Astrocyte of the cerebellum (primary cell): ENCODE results near the gene TRPM8.
"Not testable (repeated sequence)": the region's sequence is repeated elsewhere in the genome, so short reads cannot be mapped to it uniquely, and the experiment has no call there.

Experiments
- DNase-seq: peaks from one replicate; pipeline ENCODE4 v3.0.0-alpha.2; 2011; ENCODE audit warnings: low read depth
- H3K4me3 ChIP-seq: 2 replicates; pipeline ENCODE4 v1.5.1; 2011; ENCODE audit warnings: mild to moderate bottlenecking, low read depth, low read length, moderate library complexity
- CTCF ChIP-seq: IDR thresholded peaks from 2 replicates; pipeline ENCODE4 v1.5.1; 2012; ENCODE audit warnings: low read length, low read depth, moderate library complexity, mild to moderate bottlenecking; ENCODE audit errors: missing control alignments
- in situ Hi-C: cut with HindIII; loops from 2 replicates; pipeline ENCODE4 v1.10.0; 2017; ENCODE audit warnings: low sequenced_read_pairs

Gene TRPM8

GRCh38 chr2:233917116-233917515 is at the start of gene TRPM8:
Gene TRPM8 (plus strand): TSS chr2:233917373. CDS start chr2:233926538, 9,165 bp downstream.
- no peak for TF ChIP-seq CTCF
- in situ Hi-C loops: no loop called here
- DNase-seq: no peak
- H3K4me3 ChIP-seq: no peak within 1 kb of the TSS

GRCh38 chr2:233867993-233868532 is 49.1 kb upstream of the TRPM8 start, which contains the start of gene MSL3B:
Gene MSL3B (minus strand): TSS chr2:233868386.
- DNase-seq: no peak
- in situ Hi-C loops: no loop called here

GRCh38 chr2:233871432-233871831 is 45.7 kb upstream of the TRPM8 start:
- no peak overlapping the region for H3K4me3 ChIP-seq
- no peak for DNase-seq
- no peak for TF ChIP-seq CTCF
- in situ Hi-C loops: no loop called here

More at GRCh38 chr2:233867993-233868532, 49.1 kb upstream of the TRPM8 start, which contains the start of gene MSL3B:
- no peak for TF ChIP-seq CTCF
- peak within 1 kb of the TSS; percentile 53 for H3K4me3 ChIP-seq

- in situ Hi-C loops, DNase-seq, H3K4me3 ChIP-seq: not testable (repeated sequence)
Observed at GRCh38 chr2:233872125-233872524, 45.0 kb upstream of the TRPM8 start.

- TF ChIP-seq CTCF: no peak
- in situ Hi-C loops: no loop called here
- DNase-seq: no peak
Observed at GRCh38 chr2:233882353-233882752, 34.8 kb upstream of the TRPM8 start.

GRCh38 chr2:233892793-233893192 is 24.4 kb upstream of the TRPM8 start:
- TF ChIP-seq CTCF: no peak
- in situ Hi-C loops: no loop called here

More at GRCh38 chr2:233882353-233882752, 34.8 kb upstream of the TRPM8 start:
- H3K4me3 ChIP-seq: no peak overlapping the region

GRCh38 chr2:233896253-233896652 is 20.9 kb upstream of the TRPM8 start:
- H3K4me3 ChIP-seq, DNase-seq, in situ Hi-C loops: not testable (repeated sequence)

More at GRCh38 chr2:233892793-233893192, 24.4 kb upstream of the TRPM8 start:
- no peak overlapping the region for H3K4me3 ChIP-seq
- DNase-seq: no peak
